Measurements from ENCODE around the gene GAS6. TPM values are rescaled to one million over a fixed set of nuclear protein-coding genes. Genes with fewer than 3 reads are reported as not detected.
A peak's percentile ranks its signal among the peaks of the same experiment; 100 is the strongest.

The GAS6 gene
- total and polyA plus RNA-seq, 12 donors: 7.1 to 109 (median 82.9) TPM

GRCh38 chr13:113860051-113860664 is 3.7 kb downstream of the GAS6 start:
- H3K27me3 ChIP-seq: no peaks in the 10 kb centered on the region
- H3K27ac ChIP-seq: no peak overlapping the region
- 76 to 83% (median 81%) methylated on average over 11 to 12 of the region's 12 CpGs for WGBS, 4 donors
- H3K36me3 ChIP-seq (replicated peaks in 1 of 2): no peaks in the 10 kb centered on the region
- intact Hi-C loops (cut with DNase I): no loop called here
- DNase-seq: peak in 2 of 7 donors; percentile 11 to 43
- no peak overlapping the region for H3K4me3 ChIP-seq
- peaks cover 13 to 42% of the 10 kb centered on the region in 2 donors for H3K4me1 ChIP-seq (replicated peaks in 1 of 2)
- TF ChIP-seq CTCF (IDR thresholded peaks at IDR 0.05) (no peak), POLR2A (IDR thresholded peaks at IDR 0.05) (no peak)
- H3K9me3 ChIP-seq (replicated peaks in 1 of 3): no peaks in the 10 kb centered on the region

GRCh38 chr13:113859311-113860050 is 4.4 kb downstream of the GAS6 start:
- intact Hi-C loops (cut with DNase I): no loop called here

GRCh38 chr13:113857531-113858195 is 6.2 kb downstream of the GAS6 start:
- no peak overlapping the region for H3K27ac ChIP-seq
- H3K4me3 ChIP-seq: no peak overlapping the region
- H3K9me3 ChIP-seq (replicated peaks in 1 of 3): no peaks in the 10 kb centered on the region
- 83 to 91% (median 90%) methylated on average over 14 to 20 of the region's 20 CpGs for WGBS, 4 donors
- H3K36me3 ChIP-seq (replicated peaks in 1 of 2): no peaks in the 10 kb centered on the region
- TF ChIP-seq CTCF (IDR thresholded peaks at IDR 0.05): no peak
- H3K27me3 ChIP-seq: no peaks in the 10 kb centered on the region
- intact Hi-C loops (cut with DNase I): no loop called here
- peak in 2 of 7 donors; percentile 6 to 10 for DNase-seq
- H3K4me1 ChIP-seq (replicated peaks in 1 of 2): peaks cover 20 to 58% of the 10 kb centered on the region in 2 donors

More at GRCh38 chr13:113859311-113860050, 4.4 kb downstream of the GAS6 start:
- Histone ChIP-seq H3K9me3 (replicated peaks in 1 of 3) (no peaks in the 10 kb centered on the region), H3K4me3 (no peak overlapping the region), H3K27ac (no peak overlapping the region), H3K27me3 (no peaks in the 10 kb centered on the region), H3K4me1 (replicated peaks in 1 of 2) (peaks cover 10 to 45% of the 10 kb centered on the region in 2 donors), H3K36me3 (replicated peaks in 1 of 2) (no peaks in the 10 kb centered on the region)
- WGBS, 4 donors: 87 to 97% (median 93%) methylated on average over 3 to 4 of the region's 4 CpGs
- DNase-seq: peak in 1 of 7 donors; percentile 9
- TF ChIP-seq POLR2A (IDR thresholded peaks at IDR 0.05) (no peak), CTCF (IDR thresholded peaks at IDR 0.05) (no peak)

- intact Hi-C loops (cut with DNase I): no loop called here
- Histone ChIP-seq H3K4me1 (replicated peaks in 1 of 2) (peaks cover 20 to 58% of the 10 kb centered on the region in 2 donors), H3K36me3 (replicated peaks in 1 of 2) (no peaks in the 10 kb centered on the region), H3K27ac (no peak overlapping the region), H3K27me3 (no peaks in the 10 kb centered on the region), H3K9me3 (replicated peaks in 1 of 3) (no peaks in the 10 kb centered on the region), H3K4me3 (no peak overlapping the region)
- DNase-seq: peak; percentile 61 to 85 (median 76)
- 13 to 35% (median 29%) methylated on average over 9 of the region's 9 CpGs for WGBS, 4 donors
- no peak for TF ChIP-seq CTCF (IDR thresholded peaks at IDR 0.05)
These were observed 7.2 kb downstream of the GAS6 start for GRCh38 chr13:113856716-113857065.

Measured in adrenal gland (tissue), 12 donors.